MCF 10A (cell line): ENCODE data around the gene FAM120AOS. TPM values are rescaled to one million over a fixed set of nuclear protein-coding genes. Genes with fewer than 3 reads are reported as not detected.

Experiments used
- BruUV-seq: library from RNA; stranded (reverse); fragments of 400-500 nt; replicated peaks from 2 replicates; lab custom pipeline; 2021; lab: Mats Ljungman, UMichigan
- CTCF ChIA-PET: fragments of 300-600 bp; sonication (Branson Sonifier 250); formaldehyde crosslinking; extraction: SDS; loops from one replicate; lab custom pipeline; 2021; ENCODE audit warnings: antibody characterized with exemption, inconsistent platforms; lab: Yijun Ruan, JAX
- POLR2A ChIA-PET: fragments of 300-600, 350-650 bp; sonication (Branson Sonifier 250); formaldehyde crosslinking; extraction: SDS; loops from one replicate; lab custom pipeline; 2020; ENCODE audit warnings: antibody characterized with exemption, inconsistent platforms; lab: Yijun Ruan, JAX
- DNase-seq: peaks from one replicate; pipeline ENCODE4 v3.0.0-alpha.2; 2018; ENCODE audit not compliant: unreplicated experiment
- H3K27ac Mint-ChIP-seq: one replicate; pipeline ENCODE4 v1.8.0; 2022; ENCODE audit warnings: mild to moderate bottlenecking, low read depth, mixed read lengths; ENCODE audit not compliant: unreplicated experiment
- H3K27me3 Mint-ChIP-seq: one replicate; pipeline ENCODE4 v1.8.0; 2022; ENCODE audit warnings: mixed read lengths; ENCODE audit not compliant: insufficient read depth, unreplicated experiment
- H3K36me3 Mint-ChIP-seq: one replicate; pipeline ENCODE4 v1.8.0; 2022; ENCODE audit warnings: mild to moderate bottlenecking, moderate library complexity, mixed read lengths; ENCODE audit not compliant: insufficient read depth, unreplicated experiment
- H3K4me1 Mint-ChIP-seq: one replicate; pipeline ENCODE4 v1.8.0; 2022; ENCODE audit warnings: mixed read lengths; ENCODE audit not compliant: insufficient read depth, unreplicated experiment
- H3K4me3 Mint-ChIP-seq: one replicate; pipeline ENCODE4 v1.8.0; 2022; ENCODE audit warnings: mild to moderate bottlenecking, moderate library complexity, mixed read lengths; ENCODE audit not compliant: unreplicated experiment
- H3K9me3 Mint-ChIP-seq: one replicate; pipeline ENCODE4 v1.8.0; 2022; ENCODE audit warnings: mixed read lengths; ENCODE audit not compliant: unreplicated experiment
- CTCF ChIP-seq: fragments of 200-600 bp; IDR thresholded peaks from one replicate; pipeline ENCODE4 v1.8.0; 2022; ENCODE audit warnings: antibody characterized with exemption, mild to moderate bottlenecking; ENCODE audit not compliant: unreplicated experiment
- intact Hi-C: fragments of 100-400 bp; cut with micrococcal nuclease; formaldehyde crosslinking; loops from 2 replicates; pipeline ENCODE4 v1.14.1; 2022
- total RNA-seq: library from RNA; stranded (reverse); gene quantifications from 2 replicates; pipeline ENCODE4 v1.2.3, GENCODE V29; 2022

FAM120AOS gene
- total RNA-seq, 1 experiment from 2014 or later, result 50.1 TPM

DNA sequence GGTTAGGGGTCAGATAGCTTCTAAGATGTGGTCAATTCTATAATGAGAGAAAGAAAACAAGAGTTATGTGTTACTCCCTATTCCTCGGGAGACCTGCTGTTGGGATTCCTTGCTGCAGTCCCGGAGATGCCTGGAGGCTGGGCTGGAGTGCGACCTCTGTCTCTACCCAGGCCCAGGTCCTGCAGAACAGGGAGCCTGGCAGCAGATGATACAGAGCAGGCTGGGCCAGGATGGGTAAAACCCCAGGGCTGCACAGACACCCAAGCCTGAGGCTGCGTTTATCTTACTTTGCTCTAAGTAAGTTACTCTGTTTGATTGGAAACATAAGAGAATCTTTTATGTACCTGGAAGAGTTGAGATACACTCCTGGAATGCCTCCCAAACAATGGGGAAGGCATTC lies 26.9 kb upstream of the FAM120AOS start:
- intact Hi-C loops, result no loop called here
- ChIA-PET CTCF (interaction anchor here (1.2 kb wide), 1 partner anchor 10 kb away, joined by 5 read pairs; no protein-coding TSS in a partner anchor), POLR2A (interaction anchor here (0.8 to 1.1 kb wide), 2 partner anchors 9 to 27 kb away, joined by 4 to 5 read pairs; partner anchors contain the start of gene FAM120AOS)
- Mint-ChIP-seq H3K4me3 (no peak overlapping the region), H3K36me3 (peaks cover 20% of the 10 kb centered on the region), H3K9me3 (no peaks in the 10 kb centered on the region), H3K27me3 (no peaks in the 10 kb centered on the region), H3K27ac (no peak overlapping the region), H3K4me1 (peaks cover 6% of the 10 kb centered on the region)
- no peak for TF ChIP-seq CTCF
- DNase-seq, result no peak
- no TSS peak for BruUV-seq

DNA sequence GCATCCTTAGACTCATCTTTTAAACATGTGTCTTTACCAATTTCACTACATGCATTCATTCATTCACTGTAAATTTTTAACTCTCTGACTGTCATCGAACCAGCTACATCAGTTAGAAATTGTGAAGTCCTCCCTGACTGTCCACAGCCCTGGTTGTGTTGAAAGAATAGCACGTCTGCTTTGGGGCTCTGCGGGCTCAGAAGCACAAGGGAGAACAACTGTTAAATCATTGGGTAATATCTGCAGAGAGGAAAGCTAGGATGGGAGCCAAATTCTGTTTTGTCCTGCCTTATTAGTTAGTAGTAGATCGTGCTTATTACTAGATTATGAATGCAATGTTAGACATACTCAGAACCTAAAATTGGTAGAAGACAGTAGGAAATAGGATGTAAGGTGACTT lies 26.3 kb upstream of the FAM120AOS start:
- CTCF ChIA-PET, result interaction anchor here (1.2 kb wide), 1 partner anchor 10 kb away, joined by 5 read pairs; no protein-coding TSS in a partner anchor
- no TSS peak for BruUV-seq
- H3K9me3 Mint-ChIP-seq, result no peaks in the 10 kb centered on the region
- peaks cover 20% of the 10 kb centered on the region for H3K36me3 Mint-ChIP-seq
- H3K4me1 Mint-ChIP-seq, result peaks cover 6% of the 10 kb centered on the region
- no peak overlapping the region for H3K27ac Mint-ChIP-seq
- intact Hi-C loops, result no loop called here
- no peak for TF ChIP-seq CTCF
- DNase-seq, result no peak
- H3K27me3 Mint-ChIP-seq, result no peaks in the 10 kb centered on the region
- POLR2A ChIA-PET, result interaction anchor here (0.8 to 1.1 kb wide), 2 partner anchors 8 to 26 kb away, joined by 4 to 5 read pairs; partner anchors contain the start of gene FAM120AOS
- H3K4me3 Mint-ChIP-seq, result no peak overlapping the region

DNA sequence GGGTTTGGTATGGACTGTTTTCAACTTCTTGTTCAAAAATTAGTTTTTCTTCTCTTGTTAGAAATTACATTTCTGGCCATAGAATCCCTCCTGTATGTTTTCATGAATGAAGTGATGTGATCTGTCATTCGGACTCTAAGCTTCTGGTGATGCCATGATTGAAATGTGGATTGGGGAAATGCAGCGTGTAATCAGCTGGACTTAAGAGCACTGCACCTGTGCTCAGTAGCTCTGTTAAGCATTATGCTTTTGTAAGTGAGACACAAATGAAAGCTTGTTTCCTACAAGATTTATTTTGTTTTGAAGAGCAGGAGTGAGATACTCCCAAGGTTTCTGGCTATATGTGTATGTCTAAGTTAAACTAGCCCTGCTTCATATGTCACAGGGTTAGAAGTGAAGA lies 24.0 kb upstream of the FAM120AOS start:
- ChIA-PET POLR2A (interaction anchor here (1.1 to 3.0 kb wide), 6 partner anchors 12 to 25 kb away, joined by 3 to 13 read pairs (median 4); partner anchors contain the start of gene FAM120AOS), CTCF (interaction anchor here (0.6 to 1.2 kb wide), 3 partner anchors 61 to 760 kb away, joined by 3 to 4 read pairs (median 3); no protein-coding TSS in a partner anchor)
- Mint-ChIP-seq H3K27ac (no peak overlapping the region), H3K27me3 (no peaks in the 10 kb centered on the region), H3K4me1 (peaks cover 6% of the 10 kb centered on the region), H3K36me3 (peaks cover 24% of the 10 kb centered on the region), H3K9me3 (no peaks in the 10 kb centered on the region), H3K4me3 (no peak overlapping the region)
- BruUV-seq, result no TSS peak
- intact Hi-C loops, result no loop called here
- DNase-seq, result no peak
- TF ChIP-seq CTCF, result no peak

DNA sequence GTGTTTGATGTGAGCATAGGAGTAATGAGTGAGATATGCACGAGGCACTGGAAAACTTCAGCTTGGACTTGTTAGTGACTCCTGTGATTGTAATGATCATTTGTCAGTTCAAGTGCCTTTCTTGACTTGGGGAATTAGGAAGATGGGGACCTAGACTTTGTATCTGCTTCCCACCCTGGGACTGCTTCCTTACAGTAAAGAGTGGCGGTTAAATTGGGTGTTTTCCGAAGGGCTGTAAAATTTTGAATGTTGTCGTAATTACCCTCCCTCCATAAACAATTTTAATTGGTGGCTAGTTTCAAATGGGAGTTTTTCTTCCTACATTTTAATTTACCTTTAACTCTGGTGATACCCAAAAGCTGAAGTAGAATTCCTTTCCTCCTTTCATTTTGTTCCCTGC lies 23.5 kb upstream of the FAM120AOS start:
- DNase-seq, result no peak
- Mint-ChIP-seq H3K27me3 (no peaks in the 10 kb centered on the region), H3K4me1 (peaks cover 4% of the 10 kb centered on the region), H3K4me3 (no peak overlapping the region), H3K9me3 (no peaks in the 10 kb centered on the region), H3K36me3 (peaks cover 29% of the 10 kb centered on the region), H3K27ac (no peak overlapping the region)
- intact Hi-C loops, result no loop called here
- BruUV-seq, result no TSS peak
- ChIA-PET CTCF (interaction anchor here (1.0 kb wide), 1 partner anchor 90 kb away, joined by 3 read pairs; no protein-coding TSS in a partner anchor), POLR2A (interaction anchor here (0.7 to 3.0 kb wide), 7 partner anchors 12 to 26 kb away, joined by 3 to 13 read pairs (median 5); partner anchors contain the start of gene FAM120AOS)
- no peak for TF ChIP-seq CTCF
